GM10847 (cell line): ENCODE measurements around the gene IL1RAPL1.

Source experiments
- POLR2A ChIP-seq: IDR thresholded peaks from 2 replicates; pipeline ENCODE4 v1.6.1; 2011; ENCODE audit not compliant: insufficient read length; ENCODE audit errors: extremely low read depth

IL1RAPL1 gene

GRCh38 chrX:28599957-28600356 lies 12.7 kb downstream of the IL1RAPL1 start:
- no peak for TF ChIP-seq POLR2A

- no peak for TF ChIP-seq POLR2A
Measured at GRCh38 chrX:28609003-28609402, 21.8 kb downstream of the IL1RAPL1 start.

- no peak for TF ChIP-seq POLR2A
Measured at GRCh38 chrX:28609917-28610613, 22.8 kb downstream of the IL1RAPL1 start.

- TF ChIP-seq POLR2A = no peak
Measured at GRCh38 chrX:28610746-28611145, 23.5 kb downstream of the IL1RAPL1 start.

- TF ChIP-seq POLR2A = no peak
Measured at GRCh38 chrX:28613558-28613957, 26.3 kb downstream of the IL1RAPL1 start.

- TF ChIP-seq POLR2A = no peak
Measured at GRCh38 chrX:28625223-28625622, 38.0 kb downstream of the IL1RAPL1 start.

- no peak for TF ChIP-seq POLR2A
Measured at GRCh38 chrX:28626515-28626914, 39.3 kb downstream of the IL1RAPL1 start.

GRCh38 chrX:28628120-28628519 lies 40.9 kb downstream of the IL1RAPL1 start:
- TF ChIP-seq POLR2A = no peak

- TF ChIP-seq POLR2A = no peak
Measured at GRCh38 chrX:28638775-28639174, 51.5 kb downstream of the IL1RAPL1 start.

GRCh38 chrX:28639451-28639850 lies 52.2 kb downstream of the IL1RAPL1 start:
- no peak for TF ChIP-seq POLR2A

GRCh38 chrX:28649541-28649940 lies 62.3 kb downstream of the IL1RAPL1 start:
- TF ChIP-seq POLR2A = no peak

- no peak for TF ChIP-seq POLR2A
Measured at GRCh38 chrX:28651186-28651585, 63.9 kb downstream of the IL1RAPL1 start.

GRCh38 chrX:28659269-28659668 lies 72.0 kb downstream of the IL1RAPL1 start:
- no peak for TF ChIP-seq POLR2A

- TF ChIP-seq POLR2A = no peak
Measured at GRCh38 chrX:28665778-28666177, 78.5 kb downstream of the IL1RAPL1 start.

- TF ChIP-seq POLR2A = no peak
Measured at GRCh38 chrX:28668303-28668702, 81.1 kb downstream of the IL1RAPL1 start.

GRCh38 chrX:28668957-28669356 lies 81.7 kb downstream of the IL1RAPL1 start:
- TF ChIP-seq POLR2A = no peak

GRCh38 chrX:28670074-28670473 lies 82.8 kb downstream of the IL1RAPL1 start:
- no peak for TF ChIP-seq POLR2A
